ENCODE data around the gene KPTN. TPM values are rescaled to one million over a fixed set of nuclear protein-coding genes. Genes with fewer than 3 reads are reported as not detected.
A peak's percentile ranks its signal among the peaks of the same experiment; 100 is the strongest.

The KPTN gene
- total and polyA plus RNA-seq, 5 donors, result 6.4 to 9.9 (median 8.1) TPM

GRCh38 chr19:47518139-47518538, 34.1 kb upstream of the KPTN start:
- 63% methylated on average over 4 of the region's 4 CpGs for WGBS
- intact Hi-C loops (cut with DNase I), result loop anchor here in 3 of 4 donors (10.0 kb wide), 2 partner anchors 83 to 87 kb away; partner anchors contain the start of gene BICRA (in 2 of the 3)
- ATAC-seq (no peak), DNase-seq (no peak)
- Histone ChIP-seq H3K4me3 (ENCODE audit: low read length) (no peak overlapping the region), H3K27ac (ENCODE audit: low read length) (no peak overlapping the region), H3K27me3 (ENCODE audit: control insufficient read depth, insufficient read depth) (no peaks in the 10 kb centered on the region), H3K9me3 (ENCODE audit: control insufficient read depth, low read length) (no peaks in the 10 kb centered on the region), H3K4me1 (ENCODE audit: control insufficient read depth, insufficient read depth, low read length) (peaks cover 6% of the 10 kb centered on the region)

DNA sequence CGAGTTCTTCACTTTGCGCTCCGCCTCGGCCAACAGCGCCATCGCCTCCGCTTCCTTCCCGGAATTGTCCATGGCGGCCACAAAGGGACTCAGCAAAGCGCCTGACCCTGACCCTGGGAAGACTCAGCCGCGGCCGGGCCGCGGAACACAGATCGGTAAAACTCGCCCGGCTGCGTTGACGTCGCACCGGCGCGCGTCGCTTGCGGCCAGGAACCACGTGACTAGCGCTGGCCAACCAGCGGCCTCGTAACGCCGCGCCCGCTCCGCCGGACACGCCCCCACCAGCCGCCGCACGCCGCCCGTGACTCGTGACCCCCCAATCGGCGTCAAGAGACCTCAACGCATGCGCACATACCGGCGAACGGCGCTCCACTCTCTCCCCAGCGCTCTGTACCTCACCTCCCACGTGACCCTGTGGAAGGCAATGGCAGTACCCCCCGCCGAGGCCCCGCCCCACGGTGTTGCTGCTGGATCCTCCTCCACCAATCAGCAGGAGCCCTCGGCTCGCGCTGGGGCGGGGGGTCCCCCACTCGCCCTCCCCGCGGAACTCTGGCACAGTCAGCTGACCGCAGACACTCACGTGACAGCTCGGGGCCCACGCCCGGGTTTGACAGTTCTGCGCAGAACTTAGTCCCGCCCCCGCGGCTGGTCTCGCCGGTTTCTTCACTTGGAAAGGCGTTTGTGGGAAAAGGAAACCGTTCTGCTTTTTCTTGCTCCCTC, 31.0 kb upstream of the KPTN start, which contains the start of gene NAPA:
TSS of gene NAPA (minus strand) at position 195 of the 720 bp plus-strand sequence. CDS start at position 72, 123 bp downstream.
- intact Hi-C loops (cut with DNase I), result loop anchor here in 3 of 4 donors (10.0 kb wide), 2 partner anchors 80 to 90 kb away; partner anchors contain the start of gene BICRA (in 2 of the 3)

DNA sequence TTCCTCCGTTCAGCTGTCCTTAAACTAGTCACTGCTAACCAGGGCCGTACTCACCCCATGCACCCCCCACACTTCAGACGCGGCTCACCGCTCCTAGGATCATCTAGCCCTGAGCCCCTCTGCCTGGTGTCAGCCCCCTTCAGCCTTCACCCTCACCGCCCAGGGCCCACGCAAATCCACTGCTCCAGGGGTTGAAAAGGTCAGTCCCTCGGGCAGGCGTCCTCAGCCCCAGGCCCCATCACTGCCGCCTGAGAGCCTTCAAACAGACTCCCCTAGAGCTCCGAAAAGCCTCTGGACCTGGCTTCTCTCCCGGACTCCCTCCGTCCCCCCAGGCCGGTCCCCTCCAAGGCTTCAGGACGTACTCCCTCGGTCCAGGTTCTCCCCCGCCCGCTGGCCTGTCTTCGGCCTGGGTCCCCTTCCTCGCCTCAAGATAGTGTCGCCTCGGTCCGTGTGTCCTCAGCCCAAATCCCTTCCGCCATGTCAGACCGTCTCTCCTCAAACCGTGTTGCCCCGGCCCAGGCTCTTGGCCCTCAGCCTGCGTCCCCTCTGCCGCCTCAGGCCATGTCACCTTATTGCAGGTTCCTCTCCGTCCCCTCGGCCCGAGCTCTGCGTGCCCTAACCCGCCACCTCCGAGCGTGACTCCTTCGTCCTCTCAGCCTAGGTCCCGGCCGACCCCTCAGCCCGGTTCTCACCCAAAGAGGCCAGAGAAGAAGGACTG, 30.3 kb upstream of the KPTN start:
- H3K27ac ChIP-seq (ENCODE audit: low read length), result peak overlapping the region; percentile 72
- 4% methylated on average over 40 of the region's 40 CpGs for WGBS
- no peaks in the 10 kb centered on the region for H3K27me3 ChIP-seq (ENCODE audit: control insufficient read depth, insufficient read depth)
- intact Hi-C loops (cut with DNase I), result loop anchor here in 3 of 4 donors (10.0 kb wide), 2 partner anchors 80 to 90 kb away; partner anchors contain the start of gene BICRA (in 2 of the 3)
- H3K4me3 ChIP-seq (ENCODE audit: low read length), result peak overlapping the region; percentile 47
- no peak for DNase-seq
- ATAC-seq, result peak in 1 of 2 donors; percentile 4
- peaks cover 35% of the 10 kb centered on the region for H3K4me1 ChIP-seq (ENCODE audit: control insufficient read depth, insufficient read depth, low read length)
- no peaks in the 10 kb centered on the region for H3K9me3 ChIP-seq (ENCODE audit: control insufficient read depth, low read length)

More for the DNA sequence above, 31.0 kb upstream of the KPTN start, which contains the start of gene NAPA:
- Histone ChIP-seq H3K4me1 (ENCODE audit: control insufficient read depth, insufficient read depth, low read length) (peaks cover 30% of the 10 kb centered on the region), H3K4me3 (ENCODE audit: low read length) (peak within 1 kb of the TSS; percentile 47), H3K27me3 (ENCODE audit: control insufficient read depth, insufficient read depth) (no peaks in the 10 kb centered on the region), H3K9me3 (ENCODE audit: control insufficient read depth, low read length) (no peaks in the 10 kb centered on the region), H3K27ac (ENCODE audit: low read length) (peak within 1 kb of the TSS; percentile 78)
- WGBS, result under 1% methylated on average over 78 of the region's 78 CpGs
- DNase-seq, result peak; percentile 100
- ATAC-seq, result peak; percentile 98

DNA sequence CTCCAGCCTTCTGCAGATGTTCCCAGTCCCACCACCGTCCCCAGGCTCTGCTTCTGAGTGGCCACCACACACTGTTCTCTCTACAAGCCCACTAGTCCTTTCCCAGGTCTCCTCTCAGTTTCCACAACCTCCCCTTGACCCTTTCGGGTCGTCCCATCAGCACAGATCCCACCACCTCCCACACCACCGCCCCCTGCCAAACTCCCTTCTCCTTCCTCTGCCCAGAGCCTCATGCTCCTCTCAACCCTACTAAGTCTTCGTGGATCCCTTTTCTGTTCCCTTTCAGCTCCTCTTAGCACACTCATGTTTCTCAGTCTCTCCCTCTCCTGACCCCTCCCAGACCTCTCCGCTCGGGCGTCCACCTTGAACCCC, 28.9 kb upstream of the KPTN start:
- no peak for ATAC-seq
- DNase-seq, result no peak
- intact Hi-C loops (cut with DNase I), result loop anchor here in 3 of 4 donors (10.0 kb wide), 2 partner anchors 78 to 92 kb away; partner anchors contain the start of gene BICRA (in 2 of the 3)

GRCh38 chr19:47512183-47512947, 28.3 kb upstream of the KPTN start:
- intact Hi-C loops (cut with DNase I), result loop anchor here in 3 of 4 donors (10.0 kb wide), 2 partner anchors 78 to 92 kb away; partner anchors contain the start of gene BICRA (in 2 of the 3)
- H3K4me1 ChIP-seq (ENCODE audit: control insufficient read depth, insufficient read depth, low read length), result peaks cover 40% of the 10 kb centered on the region
- ATAC-seq, result no peak

More for the DNA sequence above, 28.9 kb upstream of the KPTN start:
- WGBS, result 67% methylated on average over 8 of the region's 8 CpGs
- H3K27me3 ChIP-seq (ENCODE audit: control insufficient read depth, insufficient read depth), result no peaks in the 10 kb centered on the region
- H3K9me3 ChIP-seq (ENCODE audit: control insufficient read depth, low read length), result no peaks in the 10 kb centered on the region
- no peak overlapping the region for H3K4me3 ChIP-seq (ENCODE audit: low read length)
- H3K27ac ChIP-seq (ENCODE audit: low read length), result peak overlapping the region; percentile 34
- peaks cover 37% of the 10 kb centered on the region for H3K4me1 ChIP-seq (ENCODE audit: control insufficient read depth, insufficient read depth, low read length)

DNA sequence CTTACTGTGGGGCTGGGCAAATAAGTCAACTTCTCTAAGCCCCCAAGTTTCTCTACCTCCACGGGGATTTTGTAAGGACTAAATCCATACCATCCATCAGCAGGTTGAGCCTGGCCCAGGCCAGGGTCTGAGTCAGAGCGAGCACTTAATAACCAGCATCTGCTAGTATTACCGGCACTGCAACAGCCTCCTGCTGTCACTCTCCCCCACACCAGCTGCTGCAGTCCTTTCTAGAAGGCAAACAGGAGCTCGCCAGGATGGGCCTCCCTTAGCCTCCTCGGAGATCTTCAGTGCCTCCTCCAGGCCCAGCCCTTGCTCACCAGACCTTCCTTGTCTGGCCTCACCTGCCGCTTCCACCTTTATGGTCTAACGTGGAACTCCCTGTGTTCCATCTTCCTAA, 27.7 kb upstream of the KPTN start:
- DNase-seq (no peak), ATAC-seq (no peak)
- intact Hi-C loops (cut with DNase I), result loop anchor here in 3 of 4 donors (10.0 kb wide), 2 partner anchors 77 to 93 kb away; partner anchors contain the start of gene BICRA (in 2 of the 3)
- H3K27ac ChIP-seq (ENCODE audit: low read length), result no peak overlapping the region
- H3K9me3 ChIP-seq (ENCODE audit: control insufficient read depth, low read length), result no peaks in the 10 kb centered on the region
- peaks cover 46% of the 10 kb centered on the region for H3K4me1 ChIP-seq (ENCODE audit: control insufficient read depth, insufficient read depth, low read length)
- H3K4me3 ChIP-seq (ENCODE audit: low read length), result no peak overlapping the region
- 62% methylated on average over 7 of the region's 7 CpGs for WGBS
- H3K27me3 ChIP-seq (ENCODE audit: control insufficient read depth, insufficient read depth), result no peaks in the 10 kb centered on the region

More at GRCh38 chr19:47512183-47512947, 28.3 kb upstream of the KPTN start:
- DNase-seq, result no peak
- no peaks in the 10 kb centered on the region for H3K9me3 ChIP-seq (ENCODE audit: control insufficient read depth, low read length)
- peak overlapping the region; percentile 34 for H3K27ac ChIP-seq (ENCODE audit: low read length)
- no peaks in the 10 kb centered on the region for H3K27me3 ChIP-seq (ENCODE audit: control insufficient read depth, insufficient read depth)
- 53% methylated on average over 11 of the region's 11 CpGs for WGBS
- no peak overlapping the region for H3K4me3 ChIP-seq (ENCODE audit: low read length)

- no peak overlapping the region for H3K4me3 ChIP-seq (ENCODE audit: low read length)
- peaks cover 49% of the 10 kb centered on the region for H3K4me1 ChIP-seq (ENCODE audit: control insufficient read depth, insufficient read depth, low read length)
- 58% methylated on average over 6 of the region's 6 CpGs for WGBS
- no peaks in the 10 kb centered on the region for H3K27me3 ChIP-seq (ENCODE audit: control insufficient read depth, insufficient read depth)
- ATAC-seq (no peak), DNase-seq (peak in 1 of 3 donors; percentile 74)
- intact Hi-C loops (cut with DNase I), result loop anchor here in 3 of 4 donors (10.0 kb wide), 2 partner anchors 76 to 94 kb away; partner anchors contain the start of gene BICRA (in 2 of the 3)
- H3K9me3 ChIP-seq (ENCODE audit: control insufficient read depth, low read length), result no peaks in the 10 kb centered on the region
- peak overlapping the region; percentile 21 for H3K27ac ChIP-seq (ENCODE audit: low read length)
Observed at GRCh38 chr19:47511128-47511517, 27.1 kb upstream of the KPTN start.

GRCh38 chr19:47510516-47511127, 26.6 kb upstream of the KPTN start:
- Histone ChIP-seq H3K4me3 (ENCODE audit: low read length) (no peak overlapping the region), H3K4me1 (ENCODE audit: control insufficient read depth, insufficient read depth, low read length) (peaks cover 49% of the 10 kb centered on the region), H3K9me3 (ENCODE audit: control insufficient read depth, low read length) (no peaks in the 10 kb centered on the region), H3K27me3 (ENCODE audit: control insufficient read depth, insufficient read depth) (no peaks in the 10 kb centered on the region), H3K27ac (ENCODE audit: low read length) (peak overlapping the region; percentile 21)
- no peak for DNase-seq
- intact Hi-C loops (cut with DNase I), result loop anchor here in 3 of 4 donors (10.0 kb wide), 2 partner anchors 76 to 94 kb away; partner anchors contain the start of gene BICRA (in 2 of the 3)
- 60% methylated on average over 12 of the region's 12 CpGs for WGBS
- no peak for ATAC-seq

GRCh38 chr19:47509973-47510372, 26.0 kb upstream of the KPTN start:
- peak in 1 of 3 donors; percentile 72 for DNase-seq
- peak in 1 of 2 donors; percentile 29 for ATAC-seq
- H3K9me3 ChIP-seq (ENCODE audit: control insufficient read depth, low read length), result no peaks in the 10 kb centered on the region
- no peak overlapping the region for H3K27ac ChIP-seq (ENCODE audit: low read length)
- intact Hi-C loops (cut with DNase I), result loop anchor here in 3 of 4 donors (10.0 kb wide), 3 partner anchors 75 to 185 kb away; partner anchors contain the start of gene BICRA (in 2 of the 3)
- H3K4me3 ChIP-seq (ENCODE audit: low read length), result no peak overlapping the region
- no peaks in the 10 kb centered on the region for H3K27me3 ChIP-seq (ENCODE audit: control insufficient read depth, insufficient read depth)
- WGBS, result 54% methylated on average over 8 of the region's 8 CpGs
- peaks cover 49% of the 10 kb centered on the region for H3K4me1 ChIP-seq (ENCODE audit: control insufficient read depth, insufficient read depth, low read length)

Measured in right cardiac atrium (tissue), 5 donors.